IMR-90 (cell line): ENCODE data around the gene CHMP4B.

Experiments used
- CEBPB ChIP-seq: IDR thresholded peaks from 2 replicates; pipeline ENCODE4 v1.6.1; 2012; ENCODE audit warnings: low read depth, low read length, improper control_type of control experiment
- CTCF ChIP-seq: conservative IDR thresholded peaks from 2 replicates; pipeline ENCODE4 v1.5.1; 2012; ENCODE audit warnings: mild to moderate bottlenecking, low read depth, low read length, improper control_type of control experiment
- MXI1 ChIP-seq: IDR thresholded peaks from 2 replicates; pipeline ENCODE4 v1.6.1; 2012; ENCODE audit warnings: low read depth, mild to moderate bottlenecking, low read length, moderate library complexity, borderline replicate concordance
- POLR2A ChIP-seq: IDR thresholded peaks from 2 replicates; pipeline ENCODE4 v1.6.1; 2012; ENCODE audit warnings: mild to moderate bottlenecking, low read depth, low read length
- RAD21 ChIP-seq: IDR thresholded peaks from 2 replicates; pipeline ENCODE4 v1.6.1; 2012; ENCODE audit warnings: low read length, improper control_type of control experiment
- RFX5 ChIP-seq: IDR thresholded peaks from 2 replicates; pipeline ENCODE4 v1.8.0; 2012; ENCODE audit warnings: low read depth, mild to moderate bottlenecking, low read length, moderate library complexity

GRCh38 chr20:33868042-33868441 is 56.9 kb downstream of the CHMP4B start:
- TF ChIP-seq CTCF (no peak), POLR2A (no peak), RAD21 (no peak), RFX5 (no peak), MXI1 (no peak), CEBPB (no peak)
